GM12878 (cell line): ENCODE measurements around the gene CCDC63. TPM values are rescaled to one million over a fixed set of nuclear protein-coding genes. Genes with fewer than 3 reads are reported as not detected.

Experiments
- ATAC-seq: fragments of 200-7000 bp; cut with Tn5 transposase; 3 replicates; pipeline ENCODE4 v1.9.1; 2020; ENCODE audit warnings: mild to moderate bottlenecking, moderate library complexity
- BruUV-seq: library from RNA; stranded (reverse); fragments of 400-500 nt; replicated peaks from 2 replicates; lab custom pipeline; 2021; lab: Mats Ljungman, UMichigan
- CTCF ChIA-PET: fragments of 300-600 bp; sonication (Branson Sonifier 250); formaldehyde crosslinking; extraction: SDS; loops from one replicate; lab custom pipeline; 2021; ENCODE audit warnings: inconsistent platforms; lab: Yijun Ruan, JAX
- POLR2A ChIA-PET: fragments of 350-600 bp; formaldehyde crosslinking; extraction: SDS; loops from one replicate; lab custom pipeline; 2021; ENCODE audit warnings: inconsistent platforms; lab: Charles Lee
- RAD21 ChIA-PET: fragments of 300-600 bp; sonication (Branson Sonifier 250); formaldehyde crosslinking; loops from one replicate; lab custom pipeline; 2023; ENCODE audit warnings: antibody characterized with exemption; ENCODE audit not compliant: unreplicated experiment; lab: Charles Lee
- SMC1A ChIA-PET: fragments of 300-600 bp; sonication (Branson Sonifier 250); formaldehyde crosslinking; loops from one replicate; lab custom pipeline; 2023; ENCODE audit not compliant: unreplicated experiment, uncharacterized antibody; lab: Charles Lee
- DNase-seq: peaks from one replicate; pipeline ENCODE4 v3.0.0-alpha.2; 2011; ENCODE audit warnings: low read depth, low spot score
- FAIRE-seq: peaks from 3 replicates; lab custom pipeline; 2011; peaks lifted over from hg19 to GRCh38; lab: Jason Lieb, UNC
- H2AFZ ChIP-seq: 2 replicates; pipeline ENCODE4 v1.6.0; 2011; ENCODE audit warnings: low read depth, low read length, control low read depth; ENCODE audit not compliant: control insufficient read depth
- H3K27ac ChIP-seq: 2 replicates; pipeline ENCODE4 v1.5.1; 2011; ENCODE audit warnings: control low read depth; ENCODE audit not compliant: control insufficient read depth, insufficient read depth
- H3K27me3 ChIP-seq, 2 experiments: replicated peaks in 1 of 2; 2 replicates each; pipeline versions ENCODE4 v1.6.0 to v1.6.1; 2011; ENCODE audit warnings: low read length in 1 of 2; ENCODE audit not compliant: control insufficient read depth in 2 of 2, insufficient read depth in 2 of 2
- H3K36me3 ChIP-seq, 2 experiments: 2 replicates each; pipeline ENCODE4 v1.5.1; 2011; ENCODE audit warnings: low read length in 1 of 2; ENCODE audit not compliant: control insufficient read depth in 2 of 2, insufficient read depth in 2 of 2
- H3K4me1 ChIP-seq: 2 replicates; pipeline ENCODE4 v1.6.1; 2011; ENCODE audit warnings: mild to moderate bottlenecking, low read length, moderate library complexity, mixed read lengths; ENCODE audit not compliant: control insufficient read depth, insufficient read depth
- H3K4me2 ChIP-seq: 2 replicates; pipeline ENCODE4 v1.6.0; 2011; ENCODE audit warnings: control low read depth; ENCODE audit not compliant: control insufficient read depth, insufficient read depth
- H3K4me3 ChIP-seq: fragments of 200-600 bp; sonication (generic); 2 replicates; pipeline ENCODE4 v1.5.1; 2016
- H3K79me2 ChIP-seq: 2 replicates; pipeline ENCODE4 v1.6.0; 2011; ENCODE audit warnings: low read length; ENCODE audit not compliant: control insufficient read depth, insufficient read depth
- H3K9ac ChIP-seq: 2 replicates; pipeline ENCODE4 v1.8.0; 2011; ENCODE audit warnings: low read length, control low read depth, mixed read lengths; ENCODE audit not compliant: control insufficient read depth, insufficient read depth
- H3K9me3 ChIP-seq: replicated peaks from 3 replicates; pipeline ENCODE4 v1.5.1; 2011; ENCODE audit warnings: mild to moderate bottlenecking, low read length; ENCODE audit not compliant: control insufficient read depth, insufficient read depth
- H4K20me1 ChIP-seq: 2 replicates; pipeline ENCODE4 v1.6.0; 2011; ENCODE audit not compliant: control insufficient read depth, insufficient read depth
- ATF7 ChIP-seq: fragments of 450-650 bp; IDR thresholded peaks from 2 replicates; pipeline ENCODE4 v1.6.1; 2016; ENCODE audit warnings: low read depth, mild to moderate bottlenecking
- ZZZ3 ChIP-seq: IDR thresholded peaks from 2 replicates; pipeline ENCODE4 v1.6.1; 2011; ENCODE audit warnings: low read depth; ENCODE audit not compliant: control insufficient read depth, insufficient read length
- WGBS: methylation state at CpG from one replicate; pipeline ENCODE4 v1.1.6; 2016; ENCODE audit warnings: low lambda C conversion rate; ENCODE audit not compliant: insufficient replicate concordance, insufficient coverage; ENCODE audit errors: missing lambda C conversion rate; 5-methylcytosine and 5-hydroxymethylcytosine counted together
- in situ Hi-C: fragments of 300-500 bp; cut with MboI; formaldehyde crosslinking; loops from 9 replicates; pipeline ENCODE4 v1.14.3; 2018; ENCODE audit warnings: mixed read lengths
- intact Hi-C: fragments of 100-400 bp; cut with micrococcal nuclease; formaldehyde crosslinking; loops from one replicate; pipeline ENCODE4 v1.14.2; 2022; ENCODE audit not compliant: unreplicated experiment
- polyA plus RNA-seq, 11 experiments: library from polyadenylated mRNA; depleted of rRNA in 4 of 11; unstranded in 6 of 11; stranded (reverse) in 5 of 11; fragments of >200 nt; fragmentation: Nextera tagmentation in 4 of 11; fragmentation: Illumina TruSeq in 1 of 11; extraction: Ambion mirVana in 4 of 11; extraction: Trizol in 1 of 11; gene quantifications; 1 replicate in 1 of 11; 2 replicates in 10 of 11; pipeline versions ENCODE4 v1.2.1 to v1.2.3, GENCODE V29; 2011 to 2016; ENCODE audit warnings: inconsistent platforms in 2 of 11, missing spikeins in 2 of 11, low read depth in 1 of 11
- total RNA-seq, 4 experiments: library from RNA; depleted of rRNA in 3 of 4; stranded (reverse); fragments of >200 nt in 3 of 4; fragmentation: Illumina TruSeq in 1 of 4; extraction: Trizol in 1 of 4; gene quantifications; 2 replicates each; pipeline versions ENCODE4 v1.2.1 to v1.2.3, GENCODE V29; 2013 to 2021
- TF ChIP-seq, protein P1 (sequence below): fragments of 450-650 bp; IDR thresholded peaks from 2 replicates; pipeline ENCODE4 v1.6.1; 2018; ENCODE audit warnings: mild to moderate bottlenecking, low read depth, moderate library complexity; ENCODE audit not compliant: partially characterized antibody
- TF ChIP-seq, protein P2 (sequence below): fragments of 450-650 bp; IDR thresholded peaks from 2 replicates; pipeline ENCODE4 v1.6.1; 2018; ENCODE audit warnings: borderline replicate concordance, mild to moderate bottlenecking; ENCODE audit not compliant: partially characterized antibody

CCDC63 gene
- total and polyA plus RNA-seq, 10 of the 15 experiments (the other 5 are each of a cell fraction or from before 2014, with no cell fraction given): not detected

DNA sequence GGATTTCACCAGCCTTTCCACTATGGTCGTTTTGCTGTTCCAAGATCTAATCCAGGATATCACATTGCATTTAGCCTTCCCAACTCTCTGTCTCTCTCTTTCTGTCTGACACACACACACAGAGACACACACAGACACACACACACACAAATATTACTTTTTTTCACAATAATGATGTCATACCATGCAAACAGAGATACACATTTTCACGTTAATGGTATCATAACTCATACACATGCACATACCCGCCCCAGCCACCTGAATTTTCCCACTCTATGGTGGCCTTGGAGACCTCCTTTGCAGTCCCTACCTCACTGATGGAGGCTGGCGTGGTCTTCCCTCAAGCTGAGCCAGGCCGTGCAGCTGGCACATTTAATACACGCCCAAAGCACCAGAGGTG is 80.8 kb downstream of the CCDC63 start:
- no peaks in the 10 kb centered on the region for H3K79me2 ChIP-seq
- H3K4me3 ChIP-seq: no peak overlapping the region
- 32% methylated on average over 6 of the region's 6 CpGs for WGBS
- H4K20me1 ChIP-seq: no peaks in the 10 kb centered on the region
- ChIA-PET SMC1A (no interaction called here), POLR2A (no interaction called here), RAD21 (no interaction called here), CTCF (no interaction called here)
- H2AFZ ChIP-seq: no peak overlapping the region
- no peaks in the 10 kb centered on the region for H3K36me3 ChIP-seq
- TF ChIP-seq, protein P1, sequence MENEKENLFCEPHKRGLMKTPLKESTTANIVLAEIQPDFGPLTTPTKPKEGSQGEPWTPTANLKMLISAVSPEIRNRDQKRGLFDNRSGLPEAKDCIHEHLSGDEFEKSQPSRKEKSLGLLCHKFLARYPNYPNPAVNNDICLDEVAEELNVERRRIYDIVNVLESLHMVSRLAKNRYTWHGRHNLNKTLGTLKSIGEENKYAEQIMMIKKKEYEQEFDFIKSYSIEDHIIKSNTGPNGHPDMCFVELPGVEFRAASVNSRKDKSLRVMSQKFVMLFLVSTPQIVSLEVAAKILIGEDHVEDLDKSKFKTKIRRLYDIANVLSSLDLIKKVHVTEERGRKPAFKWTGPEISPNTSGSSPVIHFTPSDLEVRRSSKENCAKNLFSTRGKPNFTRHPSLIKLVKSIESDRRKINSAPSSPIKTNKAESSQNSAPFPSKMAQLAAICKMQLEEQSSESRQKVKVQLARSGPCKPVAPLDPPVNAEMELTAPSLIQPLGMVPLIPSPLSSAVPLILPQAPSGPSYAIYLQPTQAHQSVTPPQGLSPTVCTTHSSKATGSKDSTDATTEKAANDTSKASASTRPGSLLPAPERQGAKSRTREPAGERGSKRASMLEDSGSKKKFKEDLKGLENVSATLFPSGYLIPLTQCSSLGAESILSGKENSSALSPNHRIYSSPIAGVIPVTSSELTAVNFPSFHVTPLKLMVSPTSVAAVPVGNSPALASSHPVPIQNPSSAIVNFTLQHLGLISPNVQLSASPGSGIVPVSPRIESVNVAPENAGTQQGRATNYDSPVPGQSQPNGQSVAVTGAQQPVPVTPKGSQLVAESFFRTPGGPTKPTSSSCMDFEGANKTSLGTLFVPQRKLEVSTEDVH: no peak
- TF ChIP-seq ATF7 (peak; percentile 56), ZZZ3 (no peak)
- TF ChIP-seq, protein P2, sequence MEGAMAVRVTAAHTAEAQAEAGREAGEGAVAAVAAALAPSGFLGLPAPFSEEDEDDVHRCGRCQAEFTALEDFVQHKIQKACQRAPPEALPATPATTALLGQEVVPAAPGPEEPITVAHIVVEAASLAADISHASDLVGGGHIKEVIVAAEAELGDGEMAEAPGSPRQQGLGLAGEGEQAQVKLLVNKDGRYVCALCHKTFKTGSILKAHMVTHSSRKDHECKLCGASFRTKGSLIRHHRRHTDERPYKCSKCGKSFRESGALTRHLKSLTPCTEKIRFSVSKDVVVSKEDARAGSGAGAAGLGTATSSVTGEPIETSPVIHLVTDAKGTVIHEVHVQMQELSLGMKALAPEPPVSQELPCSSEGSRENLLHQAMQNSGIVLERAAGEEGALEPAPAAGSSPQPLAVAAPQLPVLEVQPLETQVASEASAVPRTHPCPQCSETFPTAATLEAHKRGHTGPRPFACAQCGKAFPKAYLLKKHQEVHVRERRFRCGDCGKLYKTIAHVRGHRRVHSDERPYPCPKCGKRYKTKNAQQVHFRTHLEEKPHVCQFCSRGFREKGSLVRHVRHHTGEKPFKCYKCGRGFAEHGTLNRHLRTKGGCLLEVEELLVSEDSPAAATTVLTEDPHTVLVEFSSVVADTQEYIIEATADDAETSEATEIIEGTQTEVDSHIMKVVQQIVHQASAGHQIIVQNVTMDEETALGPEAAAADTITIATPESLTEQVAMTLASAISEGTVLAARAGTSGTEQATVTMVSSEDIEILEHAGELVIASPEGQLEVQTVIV: no peak
- no peak for DNase-seq
- BruUV-seq: no TSS peak
- no peaks in the 10 kb centered on the region; a peak in 1 of 4 replicates for H3K27me3 ChIP-seq
- H3K4me2 ChIP-seq: no peak overlapping the region
- no peak for FAIRE-seq
- H3K9ac ChIP-seq: no peak overlapping the region
- no peak for ATAC-seq
- H3K9me3 ChIP-seq: no peaks in the 10 kb centered on the region
- no peaks in the 10 kb centered on the region for H3K4me1 ChIP-seq
- H3K27ac ChIP-seq: no peak overlapping the region
- in situ Hi-C loops: no loop called here
- intact Hi-C loops: no loop called here
